ENCODE data around the gene LCMT2. TPM values are rescaled to one million over a fixed set of nuclear protein-coding genes. Genes with fewer than 3 reads are reported as not detected.

The LCMT2 gene
- total RNA-seq, 4 donors from 2014 or later, result 5.2 to 8.1 (median 6.7) TPM

DNA sequence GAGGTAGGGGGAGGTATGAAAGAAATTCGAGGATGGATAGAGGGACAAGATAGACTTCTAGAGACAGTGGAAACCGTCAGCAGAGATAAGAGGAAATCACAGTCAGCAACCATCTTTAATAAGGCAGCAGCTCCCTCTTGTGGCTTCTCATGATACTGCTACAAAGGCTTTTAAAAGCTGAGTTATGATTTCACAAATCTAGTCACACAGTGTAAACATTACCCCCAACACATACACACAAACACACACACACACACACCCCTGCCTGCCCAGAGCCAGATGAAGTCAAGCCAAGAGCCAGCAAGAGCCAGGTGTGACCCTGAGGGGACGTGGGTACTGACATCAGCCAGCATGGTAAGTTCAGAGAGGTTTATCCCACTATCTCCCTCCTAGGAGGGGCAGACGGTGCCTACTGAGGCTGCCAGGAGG, 44.8 kb downstream of the LCMT2 start:
- TF ChIP-seq POLR2A (IDR thresholded peaks at IDR 0.05), result no peak
- TF ChIP-seq, protein P1, sequence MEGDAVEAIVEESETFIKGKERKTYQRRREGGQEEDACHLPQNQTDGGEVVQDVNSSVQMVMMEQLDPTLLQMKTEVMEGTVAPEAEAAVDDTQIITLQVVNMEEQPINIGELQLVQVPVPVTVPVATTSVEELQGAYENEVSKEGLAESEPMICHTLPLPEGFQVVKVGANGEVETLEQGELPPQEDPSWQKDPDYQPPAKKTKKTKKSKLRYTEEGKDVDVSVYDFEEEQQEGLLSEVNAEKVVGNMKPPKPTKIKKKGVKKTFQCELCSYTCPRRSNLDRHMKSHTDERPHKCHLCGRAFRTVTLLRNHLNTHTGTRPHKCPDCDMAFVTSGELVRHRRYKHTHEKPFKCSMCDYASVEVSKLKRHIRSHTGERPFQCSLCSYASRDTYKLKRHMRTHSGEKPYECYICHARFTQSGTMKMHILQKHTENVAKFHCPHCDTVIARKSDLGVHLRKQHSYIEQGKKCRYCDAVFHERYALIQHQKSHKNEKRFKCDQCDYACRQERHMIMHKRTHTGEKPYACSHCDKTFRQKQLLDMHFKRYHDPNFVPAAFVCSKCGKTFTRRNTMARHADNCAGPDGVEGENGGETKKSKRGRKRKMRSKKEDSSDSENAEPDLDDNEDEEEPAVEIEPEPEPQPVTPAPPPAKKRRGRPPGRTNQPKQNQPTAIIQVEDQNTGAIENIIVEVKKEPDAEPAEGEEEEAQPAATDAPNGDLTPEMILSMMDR (IDR thresholded peaks at IDR 0.05), result peak; percentile 75 to 91 (median 84)
- Histone ChIP-seq H3K4me3 (no peak overlapping the region), H3K4me1 (peaks cover 0 to 7% (median 0%) of the 10 kb centered on the region in 3 donors), H3K9me3 (no peaks in the 10 kb centered on the region), H3K27me3 (peaks cover 0 to 29% (median 0%) of the 10 kb centered on the region in 4 donors), H3K36me3 (no peaks in the 10 kb centered on the region), H3K27ac (no peak overlapping the region)
- DNase-seq, result no peak
- intact Hi-C loops (cut with DNase I), result loop anchor here (5.0 kb wide), 1 partner anchor 58 kb away; no protein-coding TSS in a partner anchor
- WGBS, 2 donors, result 5 to 7% methylated on average over 4 of the region's 4 CpGs

DNA sequence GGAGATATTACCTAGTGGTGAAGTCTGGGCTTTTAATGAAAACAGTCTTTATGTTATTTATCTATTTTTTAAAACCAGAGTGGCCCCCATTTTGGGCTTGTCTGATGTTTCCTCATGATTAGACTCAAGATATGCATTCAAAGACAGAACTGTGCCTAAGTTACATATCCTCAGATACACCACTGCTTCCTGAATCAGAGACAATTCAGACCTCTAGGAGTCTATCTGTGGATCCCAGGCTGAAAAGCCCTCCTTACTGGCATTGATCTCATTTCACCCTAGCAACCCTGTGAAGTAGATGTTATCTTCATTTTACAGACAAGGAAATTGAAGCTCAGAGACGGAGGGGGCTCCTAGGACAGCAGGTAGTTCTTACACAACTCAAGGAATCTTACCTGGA, 46.8 kb downstream of the LCMT2 start:
- Histone ChIP-seq H3K27me3 (peaks cover 0 to 36% (median 0%) of the 10 kb centered on the region in 4 donors), H3K4me1 (peaks cover 0 to 7% (median 0%) of the 10 kb centered on the region in 3 donors), H3K36me3 (no peaks in the 10 kb centered on the region), H3K9me3 (no peaks in the 10 kb centered on the region), H3K27ac (no peak overlapping the region), H3K4me3 (no peak overlapping the region)
- no peak for DNase-seq
- 29% methylated on average over 1 of the region's 1 CpG; no CpG with 5 or more reads in 1 of the 2 donors for WGBS, 2 donors
- intact Hi-C loops (cut with DNase I), result no loop called here
- TF ChIP-seq, protein P1 (IDR thresholded peaks at IDR 0.05), result no peak
- no peak for TF ChIP-seq POLR2A (IDR thresholded peaks at IDR 0.05)

DNA sequence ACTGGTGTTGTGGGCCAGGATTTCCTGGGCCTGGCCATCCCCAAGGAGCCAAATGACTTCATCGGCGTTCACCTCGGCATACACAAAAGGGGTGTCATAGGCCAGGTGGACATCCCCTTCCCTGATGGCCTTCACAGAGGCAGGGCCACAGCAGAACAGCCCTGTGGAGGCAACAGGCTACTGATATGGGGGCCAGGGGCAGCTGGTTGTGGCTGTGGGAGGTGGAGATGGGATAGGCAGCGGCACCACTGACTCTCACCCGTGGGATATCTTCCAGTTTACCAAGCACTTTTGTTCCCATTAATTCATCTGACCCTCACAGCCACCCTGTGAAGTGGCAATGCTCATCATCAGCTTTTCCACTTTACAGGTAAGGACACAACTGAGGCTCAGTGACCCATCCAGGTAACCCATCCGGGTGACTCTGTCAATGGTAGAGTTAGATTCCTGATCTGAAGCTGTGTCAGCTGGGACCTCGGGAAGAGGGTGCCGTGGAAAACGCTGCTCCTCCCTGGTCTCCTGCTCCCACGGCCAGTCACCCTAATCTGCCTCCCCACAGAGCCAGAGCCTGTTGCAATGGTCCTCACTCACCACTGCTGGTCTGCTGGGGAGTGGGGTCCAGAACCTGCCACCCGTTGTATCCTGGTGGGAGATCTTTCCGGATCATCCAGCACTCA, 48.3 kb downstream of the LCMT2 start:
- WGBS, 2 donors, result 77 to 84% methylated on average over 6 to 8 of the region's 12 CpGs
- no peaks in the 10 kb centered on the region for H3K36me3 ChIP-seq
- no peaks in the 10 kb centered on the region for H3K9me3 ChIP-seq
- H3K27me3 ChIP-seq, result peaks cover 0 to 27% (median 0%) of the 10 kb centered on the region in 4 donors
- H3K4me1 ChIP-seq, result peaks cover 0 to 13% (median 0%) of the 10 kb centered on the region in 3 donors
- intact Hi-C loops (cut with DNase I), result no loop called here
- no peak for TF ChIP-seq POLR2A (IDR thresholded peaks at IDR 0.05)
- TF ChIP-seq, protein P1 (IDR thresholded peaks at IDR 0.05), result no peak
- DNase-seq, result no peak
- no peak overlapping the region for H3K4me3 ChIP-seq
- H3K27ac ChIP-seq, result no peak overlapping the region

DNA sequence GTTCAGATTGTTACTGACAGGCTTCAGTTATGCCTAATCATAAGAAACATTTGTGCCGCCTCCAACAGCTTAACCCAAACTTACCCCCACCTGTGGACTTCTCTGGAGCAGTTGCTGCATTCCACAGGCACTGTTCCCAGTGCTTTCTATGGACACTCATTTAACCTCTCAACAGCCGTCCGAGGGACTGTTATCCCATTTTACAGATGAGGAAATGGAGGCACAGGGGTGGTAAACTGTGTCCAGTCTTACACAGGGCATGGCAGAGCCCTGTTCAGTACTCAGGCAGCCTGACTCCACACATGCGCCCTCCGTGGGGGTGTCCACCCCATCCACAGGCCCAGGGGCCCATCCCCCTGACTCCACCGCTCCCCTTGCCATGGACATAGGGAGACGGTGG, 49.4 kb downstream of the LCMT2 start:
- peaks cover 0 to 13% (median 0%) of the 10 kb centered on the region in 3 donors for H3K4me1 ChIP-seq
- H3K9me3 ChIP-seq, result no peaks in the 10 kb centered on the region
- intact Hi-C loops (cut with DNase I), result no loop called here
- WGBS, 2 donors, result 89 to 90% methylated on average over 6 to 7 of the region's 7 CpGs
- TF ChIP-seq POLR2A (IDR thresholded peaks at IDR 0.05), result no peak
- TF ChIP-seq, protein P1 (IDR thresholded peaks at IDR 0.05), result no peak
- H3K27ac ChIP-seq, result no peak overlapping the region
- H3K36me3 ChIP-seq, result no peaks in the 10 kb centered on the region
- DNase-seq, result no peak
- peaks cover 0 to 18% (median 0%) of the 10 kb centered on the region in 4 donors for H3K27me3 ChIP-seq
- H3K4me3 ChIP-seq, result no peak overlapping the region

DNA sequence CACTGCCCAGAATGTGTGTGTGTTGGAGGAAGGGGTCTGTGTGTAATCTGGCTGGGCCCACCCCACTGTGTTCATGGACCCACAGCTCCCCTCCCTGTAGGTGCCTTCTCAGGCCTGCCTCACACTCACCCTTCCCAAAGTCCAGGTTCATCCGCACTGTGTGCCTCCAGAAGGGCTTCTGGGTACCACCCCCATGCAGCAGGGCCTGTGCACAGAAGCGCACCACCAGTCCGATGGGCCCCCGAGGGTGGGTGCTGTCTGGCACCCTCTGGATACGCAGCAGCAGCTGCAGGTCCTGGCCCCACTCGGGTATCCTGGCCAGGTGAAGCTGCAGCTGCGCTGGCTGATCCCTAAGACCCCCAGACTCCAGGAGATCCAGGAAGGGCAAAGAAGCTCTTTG, 50.9 kb downstream of the LCMT2 start:
- Histone ChIP-seq H3K4me3 (no peak overlapping the region), H3K9me3 (no peaks in the 10 kb centered on the region), H3K4me1 (peaks cover 0 to 13% (median 0%) of the 10 kb centered on the region in 3 donors), H3K36me3 (no peaks in the 10 kb centered on the region), H3K27me3 (peaks cover 0 to 22% (median 0%) of the 10 kb centered on the region in 4 donors), H3K27ac (no peak overlapping the region)
- WGBS, 2 donors, result no CpG with 5 or more reads among the region's 7 CpGs
- DNase-seq, result no peak
- intact Hi-C loops (cut with DNase I), result no loop called here
- TF ChIP-seq, protein P1 (IDR thresholded peaks at IDR 0.05), result no peak
- TF ChIP-seq POLR2A (IDR thresholded peaks at IDR 0.05), result no peak
